Muscle layer of colon (tissue), 2 donors: ENCODE data around the gene REEP2.

ENCODE experiments used
- H3K27ac ChIP-seq: one replicate; pipeline ENCODE4 v1.7.0; 2013; ENCODE audit warnings: low read depth, mild to moderate bottlenecking, low read length, moderate library complexity
- H3K27me3 ChIP-seq, 2 donors: one replicate each; pipeline ENCODE4 v1.7.0; 2013; ENCODE audit warnings: low read length in 2 of 2, mild to moderate bottlenecking in 2 of 2; ENCODE audit not compliant: insufficient read depth in 2 of 2, control insufficient read depth in 1 of 2
- H3K36me3 ChIP-seq: one replicate; pipeline ENCODE4 v1.7.0; 2013; ENCODE audit warnings: mild to moderate bottlenecking, low read length; ENCODE audit not compliant: insufficient read depth
- H3K4me1 ChIP-seq: one replicate; pipeline ENCODE4 v1.7.0; 2013; ENCODE audit warnings: mild to moderate bottlenecking, low read length; ENCODE audit not compliant: insufficient read depth
- H3K4me3 ChIP-seq, 2 donors: one replicate each; pipeline ENCODE4 v1.7.0; 2013; ENCODE audit warnings: low read length in 2 of 2, low read depth in 1 of 2, mild to moderate bottlenecking in 1 of 2, moderate library complexity in 1 of 2
- H3K9ac ChIP-seq: one replicate; pipeline ENCODE4 v1.7.0; 2013; ENCODE audit warnings: low read length
- H3K9me3 ChIP-seq: one replicate; pipeline ENCODE4 v1.7.0; 2013; ENCODE audit warnings: mild to moderate bottlenecking, low read length
- donor health status: abdominal sarcoma.
- donor health status: Adenocarcinoma of cecum.

The REEP2 gene

DNA sequence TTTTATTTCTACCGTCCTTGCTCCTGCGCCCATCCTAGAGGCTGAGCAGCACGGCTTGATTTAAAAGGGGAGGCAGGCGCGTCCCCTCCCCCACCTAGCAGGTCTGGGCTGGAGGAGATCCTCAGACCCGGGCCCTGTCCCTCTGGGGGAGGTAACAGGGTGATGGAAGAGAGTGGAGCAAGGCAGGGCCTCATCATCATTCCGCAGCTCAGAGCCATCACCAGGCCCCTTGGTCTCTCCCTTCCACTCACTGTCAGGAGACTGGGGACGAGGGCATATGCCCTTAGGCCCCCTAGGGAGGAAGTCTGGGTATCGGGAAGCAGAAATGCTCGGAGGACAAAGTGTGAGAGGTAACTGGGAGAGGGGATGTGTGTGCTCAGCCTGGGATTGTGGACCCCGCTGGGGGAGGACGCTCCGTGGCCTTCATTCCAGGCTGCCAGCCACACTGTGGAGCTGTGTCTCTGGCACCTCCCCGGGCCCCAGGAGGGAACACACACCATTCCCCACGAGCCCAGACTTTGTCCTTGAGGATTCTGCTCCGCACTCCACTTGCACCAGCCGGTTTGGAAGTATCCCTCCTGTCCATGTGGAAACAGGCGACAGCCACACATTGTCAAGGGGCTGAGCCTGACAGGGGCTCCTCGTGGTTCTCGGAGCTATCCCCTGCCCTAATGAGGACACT, 761 bp downstream of the REEP2 start:
- H3K27ac ChIP-seq = peak overlapping the region; percentile 45
- H3K4me3 ChIP-seq = peak overlapping the region; percentile 21 to 62
- H3K36me3 ChIP-seq = peaks cover 20% of the 10 kb centered on the region
- H3K4me1 ChIP-seq = peaks cover 14% of the 10 kb centered on the region
- H3K27me3 ChIP-seq = no peaks in the 10 kb centered on the region
- no peak overlapping the region for H3K9ac ChIP-seq
- H3K9me3 ChIP-seq = no peaks in the 10 kb centered on the region

GRCh38 chr5:138440159-138441073, 1.6 kb downstream of the REEP2 start:
- Histone ChIP-seq H3K9me3 (no peaks in the 10 kb centered on the region), H3K27me3 (no peaks in the 10 kb centered on the region), H3K36me3 (peaks cover 13% of the 10 kb centered on the region), H3K4me3 (peak overlapping the region; percentile 21 to 62), H3K9ac (no peak overlapping the region), H3K27ac (peak overlapping the region; percentile 45), H3K4me1 (peaks cover 14% of the 10 kb centered on the region)

GRCh38 chr5:138441221-138441620, 2.4 kb downstream of the REEP2 start:
- Histone ChIP-seq H3K4me3 (no peak overlapping the region), H3K9me3 (no peaks in the 10 kb centered on the region), H3K9ac (no peak overlapping the region), H3K27ac (no peak overlapping the region), H3K36me3 (peaks cover 5% of the 10 kb centered on the region), H3K4me1 (peaks cover 14% of the 10 kb centered on the region), H3K27me3 (no peaks in the 10 kb centered on the region)

- Histone ChIP-seq H3K27ac (no peak overlapping the region), H3K36me3 (no peaks in the 10 kb centered on the region), H3K27me3 (no peaks in the 10 kb centered on the region), H3K4me3 (no peak overlapping the region), H3K9me3 (no peaks in the 10 kb centered on the region), H3K4me1 (peaks cover 10% of the 10 kb centered on the region), H3K9ac (no peak overlapping the region)
These were observed 5.4 kb downstream of the REEP2 start for GRCh38 chr5:138444078-138444773.

DNA sequence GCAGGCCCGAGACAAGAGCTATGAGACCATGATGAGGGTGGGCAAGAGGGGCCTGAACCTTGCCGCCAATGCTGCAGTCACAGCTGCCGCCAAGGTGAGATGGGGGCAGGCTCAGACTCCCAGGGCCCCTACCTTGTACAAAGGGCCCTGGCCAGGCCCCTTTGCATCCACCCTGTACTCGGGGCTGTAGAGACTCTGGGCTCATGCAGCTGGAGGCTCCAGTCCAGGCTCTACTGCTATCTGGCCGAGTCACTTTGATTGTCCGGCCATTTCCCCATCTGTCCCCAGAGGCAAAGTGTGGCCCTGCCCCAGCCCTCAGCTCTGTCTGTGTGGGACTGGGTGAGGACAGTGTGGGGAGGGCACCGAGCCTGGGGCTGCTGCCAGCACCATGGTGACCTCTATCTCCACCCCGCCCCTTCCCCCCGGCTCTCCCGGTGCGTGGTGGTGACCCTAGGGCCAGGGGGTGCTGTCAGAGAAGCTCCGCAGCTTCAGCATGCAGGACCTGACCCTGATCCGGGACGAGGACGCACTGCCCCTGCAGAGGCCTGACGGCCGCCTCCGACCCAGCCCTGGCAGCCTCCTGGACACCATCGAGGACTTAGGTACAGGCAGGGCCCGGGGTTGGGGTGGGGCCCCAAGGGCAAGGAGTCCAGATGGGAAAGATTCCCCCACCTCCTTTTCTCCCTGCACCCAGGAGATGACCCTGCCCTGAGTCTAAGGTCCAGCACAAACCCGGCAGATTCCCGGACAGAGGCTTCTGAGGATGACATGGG, 6.1 kb downstream of the REEP2 start:
- Histone ChIP-seq H3K4me3 (no peak overlapping the region), H3K36me3 (no peaks in the 10 kb centered on the region), H3K9me3 (no peaks in the 10 kb centered on the region), H3K9ac (no peak overlapping the region), H3K27ac (no peak overlapping the region), H3K4me1 (peaks cover 13% of the 10 kb centered on the region), H3K27me3 (no peaks in the 10 kb centered on the region)

GRCh38 chr5:138445547-138446271, 6.9 kb downstream of the REEP2 start:
- no peaks in the 10 kb centered on the region for H3K9me3 ChIP-seq
- H3K36me3 ChIP-seq = no peaks in the 10 kb centered on the region
- no peak overlapping the region for H3K9ac ChIP-seq
- H3K27me3 ChIP-seq = no peaks in the 10 kb centered on the region
- H3K27ac ChIP-seq = no peak overlapping the region
- H3K4me1 ChIP-seq = peaks cover 12% of the 10 kb centered on the region
- H3K4me3 ChIP-seq = no peak overlapping the region

DNA sequence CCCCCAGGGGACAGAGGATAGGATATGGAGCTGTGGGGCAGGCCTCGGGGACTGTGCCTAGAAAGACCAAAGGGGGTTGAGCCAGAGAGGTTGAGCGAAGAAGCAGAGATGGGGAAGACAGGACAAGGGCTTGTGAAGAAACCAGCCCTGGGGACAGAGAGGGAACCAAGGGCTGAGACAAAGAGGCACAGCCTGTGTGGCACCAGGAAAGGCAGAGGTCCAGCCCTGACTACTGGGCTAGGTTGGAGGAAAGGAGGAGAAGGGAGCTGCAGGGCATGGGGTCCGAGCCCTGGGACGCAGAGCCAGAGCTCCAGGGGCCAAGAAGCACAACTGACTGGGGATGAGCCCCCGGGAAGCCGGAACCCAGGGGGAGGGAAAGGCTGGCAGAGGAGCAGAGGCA, 9.2 kb downstream of the REEP2 start:
- no peak overlapping the region for H3K27ac ChIP-seq

GRCh38 chr5:138448481-138449398, 9.9 kb downstream of the REEP2 start:
- no peak overlapping the region for H3K4me3 ChIP-seq
- H3K36me3 ChIP-seq = no peaks in the 10 kb centered on the region
- no peaks in the 10 kb centered on the region for H3K27me3 ChIP-seq
- H3K27ac ChIP-seq = no peak overlapping the region
- peaks cover 12% of the 10 kb centered on the region for H3K4me1 ChIP-seq
- H3K9me3 ChIP-seq = no peaks in the 10 kb centered on the region
- H3K9ac ChIP-seq = no peak overlapping the region

More for the DNA sequence above, 9.2 kb downstream of the REEP2 start:
- H3K9ac ChIP-seq = no peak overlapping the region
- no peaks in the 10 kb centered on the region for H3K27me3 ChIP-seq
- H3K4me1 ChIP-seq = peaks cover 12% of the 10 kb centered on the region
- H3K36me3 ChIP-seq = no peaks in the 10 kb centered on the region
- no peak overlapping the region for H3K4me3 ChIP-seq
- H3K9me3 ChIP-seq = no peaks in the 10 kb centered on the region

DNA sequence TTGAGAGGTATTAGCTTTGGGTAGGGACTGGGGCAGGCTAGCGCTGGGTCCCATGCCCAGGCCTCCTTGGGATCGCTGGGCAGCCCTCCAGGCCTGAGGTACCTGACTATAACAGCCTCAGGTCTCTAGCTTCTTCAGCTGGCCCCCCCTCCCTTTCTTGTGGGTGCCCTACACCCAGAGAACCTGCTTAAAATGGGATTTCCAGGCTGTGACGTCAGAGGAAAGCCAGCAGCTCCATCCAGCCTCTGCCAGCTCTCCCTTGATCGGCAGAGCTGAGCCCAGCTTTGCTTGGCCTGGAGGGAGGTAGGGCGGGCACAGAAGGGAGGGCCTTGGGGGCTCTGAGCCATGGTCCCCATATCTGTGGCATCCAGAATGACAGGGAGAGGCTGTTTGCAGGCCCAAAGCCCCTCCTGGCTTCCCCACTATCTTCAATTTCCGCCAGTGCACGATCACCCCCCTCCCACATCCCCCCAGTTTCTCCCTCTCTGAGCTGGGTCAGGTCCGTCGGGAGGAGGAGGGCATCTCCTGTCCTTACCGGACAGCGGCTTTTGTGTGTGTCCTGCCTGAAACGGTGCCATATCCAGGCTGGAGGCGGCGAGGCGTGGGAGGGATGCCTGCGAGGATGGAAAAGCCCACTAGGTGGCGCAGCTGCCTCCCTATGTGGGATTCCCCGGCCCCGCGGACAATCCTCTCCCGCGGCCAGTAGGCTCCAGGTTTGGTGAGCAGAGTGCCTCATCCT, 10.8 kb downstream of the REEP2 start:
- Histone ChIP-seq H3K4me3 (peak overlapping the region in 1 of 2 donors; percentile 23), H3K9ac (no peak overlapping the region), H3K27ac (peak overlapping the region; percentile 6), H3K9me3 (no peaks in the 10 kb centered on the region), H3K27me3 (no peaks in the 10 kb centered on the region), H3K36me3 (no peaks in the 10 kb centered on the region), H3K4me1 (peaks cover 12% of the 10 kb centered on the region)
